K562 (cell line): ENCODE results near the gene TMEM170A. TPM values are rescaled to one million over a fixed set of nuclear protein-coding genes. Genes with fewer than 3 reads are reported as not detected.

Experiments used
- ARID1B ChIP-seq: fragments of 450-650 bp; IDR thresholded peaks from 2 replicates; pipeline ENCODE4 v1.6.1; 2016; ENCODE audit warnings: antibody characterized with exemption, mild to moderate bottlenecking, inconsistent platforms
- ATF1 ChIP-seq, 2 experiments: fragments of 450-650 bp in 1 of 2; IDR thresholded peaks; 2 replicates each; pipeline ENCODE4 v1.6.1; 2016; ENCODE audit warnings: missing compliant biosample characterization in 1 of 2, missing genetic modification characterization in 1 of 2
- ETV1 ChIP-seq: fragments of 450-650 bp; conservative IDR thresholded peaks from 2 replicates; pipeline ENCODE4 v1.6.1; 2016; ENCODE audit warnings: missing genetic modification characterization, control low read depth, low read depth, missing compliant biosample characterization
- FUS ChIP-seq: fragments of 200-400 bp; formaldehyde crosslinking; optimal IDR thresholded peaks from 2 replicates; pipeline ENCODE3; 2017; ENCODE audit warnings: low read depth, low read length
- RB1 ChIP-seq: fragments of 450-650 bp; IDR thresholded peaks from 2 replicates; pipeline ENCODE4 v1.6.1; 2017; ENCODE audit warnings: low read depth, mild to moderate bottlenecking
- WHSC1 ChIP-seq: IDR thresholded peaks from one replicate; pipeline ENCODE4 v1.6.1; 2012; ENCODE audit warnings: low read length, control low read depth, inconsistent platforms
- ZBED1 ChIP-seq: IDR thresholded peaks from 2 replicates; pipeline ENCODE4 v1.6.1; 2014
- ZFPM2 ChIP-seq: fragments of 250-450 bp; sonication (Bioruptor Pico); IDR thresholded peaks from 2 replicates; pipeline ENCODE4 v1.5.1; 2022; ENCODE audit warnings: mild to moderate bottlenecking
- polyA plus RNA-seq, 8 experiments: library from polyadenylated mRNA; depleted of rRNA in 4 of 8; stranded (reverse) in 5 of 8; unstranded in 3 of 8; fragments of >200 nt; fragmentation: Nextera tagmentation in 2 of 8; fragmentation: Illumina TruSeq in 1 of 8; extraction: Ambion mirVana in 2 of 8; extraction: Trizol in 1 of 8; gene quantifications; 2 replicates each; pipeline versions ENCODE4 v1.2.1 to v1.2.3, GENCODE V29; 2011 to 2014; ENCODE audit warnings: inconsistent platforms in 1 of 8, missing spikeins in 1 of 8
- total RNA-seq, 7 experiments: library from RNA; depleted of rRNA in 6 of 7; stranded (reverse); fragments of >200 nt in 6 of 7; fragmentation: Illumina TruSeq in 2 of 7; extraction: Trizol in 2 of 7; gene quantifications; 2 replicates each; pipeline versions ENCODE4 v1.2.1 to v1.2.3, GENCODE V29; 2011 to 2021; ENCODE audit warnings: low replicate concordance in 1 of 7
- TF ChIP-seq, protein P1 (sequence below): fragments of 150-350 bp; IDR thresholded peaks from 2 replicates; pipeline ENCODE4 v1.6.1; 2014; ENCODE audit warnings: low read depth, mild to moderate bottlenecking, low read length, borderline replicate concordance
- TF ChIP-seq, protein P2 (sequence below): IDR thresholded peaks from 2 replicates; pipeline ENCODE4 v1.6.1; 2012; ENCODE audit warnings: low read depth, low read length, improper control_type of control experiment, borderline replicate concordance

The TMEM170A gene
- total and polyA plus RNA-seq, 9 of the 15 experiments (the other 6 are each of a cell fraction or from before 2014, with no cell fraction given), result 6.1 to 30.2 (median 15.0) TPM

DNA sequence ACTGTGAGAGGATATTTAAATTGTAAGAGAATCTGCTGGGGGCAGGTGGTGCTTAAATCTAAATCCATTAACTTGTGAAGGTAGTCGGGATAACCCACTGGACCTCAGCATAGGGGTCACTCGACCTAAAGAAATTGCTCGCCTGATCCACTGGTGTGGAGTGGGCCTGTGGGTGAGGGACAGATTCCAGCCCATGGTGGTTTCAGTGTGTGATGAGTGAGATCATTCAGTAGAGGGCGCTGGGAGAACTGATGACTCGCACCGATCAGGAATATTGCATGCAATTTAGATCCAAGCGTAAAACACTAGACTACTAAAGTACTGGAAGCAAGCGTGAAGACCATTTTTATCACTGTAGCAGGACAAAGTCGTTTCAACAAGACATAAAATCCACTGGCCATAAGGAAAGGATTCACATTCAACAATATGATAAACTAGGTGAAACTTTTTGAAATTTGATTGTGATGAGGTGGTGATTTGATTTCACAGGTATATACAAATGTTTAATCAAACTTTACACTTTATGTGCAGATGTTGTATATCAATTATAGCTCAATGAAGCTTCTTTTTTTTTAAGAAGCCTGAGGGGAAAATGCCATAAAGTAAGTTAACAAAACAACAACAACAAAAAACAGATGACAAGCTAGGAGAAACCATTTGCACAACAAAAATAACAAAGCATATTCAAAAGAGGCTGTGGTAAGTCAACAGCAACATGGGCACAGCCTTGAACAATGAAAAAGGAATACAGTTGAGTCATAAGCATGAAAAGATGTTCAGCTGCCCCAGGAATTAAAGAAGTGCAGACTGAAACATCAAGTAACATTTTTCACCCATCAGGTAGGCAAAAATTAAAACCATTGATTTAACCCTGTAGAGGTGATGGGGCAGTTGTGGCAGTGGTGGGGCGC lies 7.5 kb upstream of the TMEM170A start (continued):
- TF ChIP-seq, protein P1, sequence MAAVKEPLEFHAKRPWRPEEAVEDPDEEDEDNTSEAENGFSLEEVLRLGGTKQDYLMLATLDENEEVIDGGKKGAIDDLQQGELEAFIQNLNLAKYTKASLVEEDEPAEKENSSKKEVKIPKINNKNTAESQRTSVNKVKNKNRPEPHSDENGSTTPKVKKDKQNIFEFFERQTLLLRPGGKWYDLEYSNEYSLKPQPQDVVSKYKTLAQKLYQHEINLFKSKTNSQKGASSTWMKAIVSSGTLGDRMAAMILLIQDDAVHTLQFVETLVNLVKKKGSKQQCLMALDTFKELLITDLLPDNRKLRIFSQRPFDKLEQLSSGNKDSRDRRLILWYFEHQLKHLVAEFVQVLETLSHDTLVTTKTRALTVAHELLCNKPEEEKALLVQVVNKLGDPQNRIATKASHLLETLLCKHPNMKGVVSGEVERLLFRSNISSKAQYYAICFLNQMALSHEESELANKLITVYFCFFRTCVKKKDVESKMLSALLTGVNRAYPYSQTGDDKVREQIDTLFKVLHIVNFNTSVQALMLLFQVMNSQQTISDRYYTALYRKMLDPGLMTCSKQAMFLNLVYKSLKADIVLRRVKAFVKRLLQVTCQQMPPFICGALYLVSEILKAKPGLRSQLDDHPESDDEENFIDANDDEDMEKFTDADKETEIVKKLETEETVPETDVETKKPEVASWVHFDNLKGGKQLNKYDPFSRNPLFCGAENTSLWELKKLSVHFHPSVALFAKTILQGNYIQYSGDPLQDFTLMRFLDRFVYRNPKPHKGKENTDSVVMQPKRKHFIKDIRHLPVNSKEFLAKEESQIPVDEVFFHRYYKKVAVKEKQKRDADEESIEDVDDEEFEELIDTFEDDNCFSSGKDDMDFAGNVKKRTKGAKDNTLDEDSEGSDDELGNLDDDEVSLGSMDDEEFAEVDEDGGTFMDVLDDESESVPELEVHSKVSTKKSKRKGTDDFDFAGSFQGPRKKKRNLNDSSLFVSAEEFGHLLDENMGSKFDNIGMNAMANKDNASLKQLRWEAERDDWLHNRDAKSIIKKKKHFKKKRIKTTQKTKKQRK, result no peak
- TF ChIP-seq ARID1B (no peak), RB1 (0 out of 2 replicates have a peak, but pooled peaks have one; percentile 39), ZFPM2 (CRISPR knock-in tag) (no peak), WHSC1 (no peak), ETV1 (tag) (no peak), ZBED1 (no peak), ATF1 (CRISPR knock-in tag; IDR thresholded peaks at IDR 0.05) (no peak), ATF1 (tag; IDR thresholded peaks at IDR 0.05) (peak; percentile 36; the same call in 1 of the 2 replicates), FUS (no peak)
- TF ChIP-seq, protein P2, sequence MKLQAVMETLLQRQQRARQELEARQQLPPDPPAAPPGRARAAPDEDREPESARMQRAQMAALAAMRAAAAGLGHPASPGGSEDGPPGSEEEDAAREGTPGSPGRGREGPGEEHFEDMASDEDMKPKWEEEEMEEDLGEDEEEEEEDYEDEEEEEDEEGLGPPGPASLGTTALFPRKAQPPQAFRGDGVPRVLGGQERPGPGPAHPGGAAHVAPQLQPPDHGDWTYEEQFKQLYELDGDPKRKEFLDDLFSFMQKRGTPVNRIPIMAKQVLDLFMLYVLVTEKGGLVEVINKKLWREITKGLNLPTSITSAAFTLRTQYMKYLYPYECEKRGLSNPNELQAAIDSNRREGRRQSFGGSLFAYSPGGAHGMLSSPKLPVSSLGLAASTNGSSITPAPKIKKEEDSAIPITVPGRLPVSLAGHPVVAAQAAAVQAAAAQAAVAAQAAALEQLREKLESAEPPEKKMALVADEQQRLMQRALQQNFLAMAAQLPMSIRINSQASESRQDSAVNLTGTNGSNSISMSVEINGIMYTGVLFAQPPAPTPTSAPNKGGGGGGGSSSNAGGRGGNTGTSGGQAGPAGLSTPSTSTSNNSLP, result peak; percentile 72; the same call in 1 of the 2 replicates
